Esophagus (tissue), 2 donors: Measurements from ENCODE around the gene JADE1. TPM values are rescaled to one million over a fixed set of nuclear protein-coding genes. Genes with fewer than 3 reads are reported as not detected.

Source experiments
- H3K27ac ChIP-seq, 2 donors: one replicate each; pipeline ENCODE4 v1.5.1; 2013; ENCODE audit warnings: low read depth in 2 of 2, mild to moderate bottlenecking in 2 of 2, inconsistent platforms in 1 of 2, low read length in 1 of 2, moderate library complexity in 1 of 2
- H3K27me3 ChIP-seq, 2 donors: one replicate each; pipeline ENCODE4 v1.6.1; 2013; ENCODE audit warnings: low read length in 2 of 2, control low read depth in 1 of 2, mild to moderate bottlenecking in 1 of 2; ENCODE audit not compliant: insufficient read depth in 2 of 2, control insufficient read depth in 1 of 2
- H3K36me3 ChIP-seq, 2 donors: one replicate each; pipeline ENCODE4 v1.6.1; 2013; ENCODE audit warnings: low read length in 1 of 2; ENCODE audit not compliant: control insufficient read depth in 2 of 2, insufficient read depth in 2 of 2
- H3K4me1 ChIP-seq, 2 donors: one replicate each; pipeline ENCODE4 v1.6.1; 2013; ENCODE audit warnings: low read length in 1 of 2; ENCODE audit not compliant: control insufficient read depth in 2 of 2, insufficient read depth in 2 of 2
- H3K4me3 ChIP-seq, 2 donors: one replicate each; pipeline ENCODE4 v1.5.1; 2013; ENCODE audit warnings: low read length in 2 of 2, mild to moderate bottlenecking in 2 of 2, low read depth in 1 of 2, moderate library complexity in 1 of 2
- H3K9me3 ChIP-seq, 2 donors: one replicate each; pipeline ENCODE4 v1.6.1; 2013; ENCODE audit warnings: mild to moderate bottlenecking in 2 of 2, low read depth in 1 of 2, low read length in 1 of 2, moderate library complexity in 1 of 2; ENCODE audit not compliant: control insufficient read depth in 2 of 2, insufficient read depth in 1 of 2
- WGBS, 2 donors: extraction: QIAGEN DNeasy Blood & Tissue Kit; methylation state at CpG; one replicate each; pipeline ENCODE4 v1.1.7; 2013; 5-methylcytosine and 5-hydroxymethylcytosine counted together
- polyA plus RNA-seq, 2 donors: library from polyadenylated mRNA; stranded (reverse); fragments of 200-250 nt; gene quantifications; one replicate each; pipeline ENCODE4 v1.2.3, GENCODE V29; 2013
- donor health status: healthy with polysubstance abuse.
- donor health status: Bipolar disorder and iron deficiency.

The JADE1 gene
- polyA plus RNA-seq, 2 donors, result 4.3 to 6.3 TPM

- Histone ChIP-seq H3K27me3 (no peaks in the 10 kb centered on the region), H3K4me1 (no peaks in the 10 kb centered on the region), H3K36me3 (no peaks in the 10 kb centered on the region), H3K4me3 (no peak overlapping the region), H3K27ac (no peak overlapping the region), H3K9me3 (no peaks in the 10 kb centered on the region)
- 92 to 93% methylated on average over 3 of the region's 3 CpGs for WGBS, 2 donors
Observed at GRCh38 chr4:128904821-128905220, 95.3 kb downstream of the JADE1 start.

- Histone ChIP-seq H3K4me1 (no peaks in the 10 kb centered on the region), H3K9me3 (no peaks in the 10 kb centered on the region), H3K4me3 (no peak overlapping the region), H3K27ac (no peak overlapping the region), H3K27me3 (no peaks in the 10 kb centered on the region), H3K36me3 (no peaks in the 10 kb centered on the region)
- 82 to 84% methylated on average over 1 of the region's 1 CpG for WGBS, 2 donors
Observed at GRCh38 chr4:128906581-128906980, 97.1 kb downstream of the JADE1 start.

- no peaks in the 10 kb centered on the region for H3K9me3 ChIP-seq
- no peak overlapping the region for H3K27ac ChIP-seq
- 49 to 81% methylated on average over 2 of the region's 2 CpGs for WGBS, 2 donors
- H3K36me3 ChIP-seq, result no peaks in the 10 kb centered on the region
- H3K4me3 ChIP-seq, result no peak overlapping the region
- no peaks in the 10 kb centered on the region for H3K4me1 ChIP-seq
- H3K27me3 ChIP-seq, result no peaks in the 10 kb centered on the region
Observed at GRCh38 chr4:128907981-128908380, 98.5 kb downstream of the JADE1 start.

DNA sequence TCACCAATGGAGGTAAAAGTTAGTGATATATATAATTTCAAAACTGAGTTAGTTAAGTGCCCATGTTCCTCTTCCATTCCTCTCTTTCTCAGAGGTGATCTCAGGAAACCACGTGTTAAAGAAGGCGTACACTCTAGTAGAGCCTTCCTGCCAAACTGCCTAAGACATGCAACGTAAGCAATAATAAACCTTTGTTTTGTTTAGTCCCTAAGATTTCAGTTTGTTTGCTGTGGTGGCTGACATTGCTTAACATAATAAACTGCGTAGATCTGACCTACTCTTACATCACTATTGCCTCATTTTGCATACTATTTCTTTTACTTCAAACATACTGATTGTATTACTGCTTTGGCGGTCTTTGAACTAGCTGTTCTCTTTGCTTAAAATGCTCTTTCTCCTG, 99.2 kb downstream of the JADE1 start:
- Histone ChIP-seq H3K4me1 (no peaks in the 10 kb centered on the region), H3K4me3 (no peak overlapping the region), H3K27ac (no peak overlapping the region), H3K36me3 (no peaks in the 10 kb centered on the region), H3K27me3 (no peaks in the 10 kb centered on the region), H3K9me3 (no peaks in the 10 kb centered on the region)
- WGBS, 2 donors, result 66 to 69% methylated on average over 5 of the region's 5 CpGs

- WGBS, 2 donors, result 81 to 85% methylated on average over 1 of the region's 1 CpG
- Histone ChIP-seq H3K4me3 (no peak overlapping the region), H3K27me3 (no peaks in the 10 kb centered on the region), H3K27ac (no peak overlapping the region), H3K4me1 (no peaks in the 10 kb centered on the region), H3K36me3 (no peaks in the 10 kb centered on the region), H3K9me3 (no peaks in the 10 kb centered on the region)
Observed at GRCh38 chr4:128913228-128913627, 103.7 kb downstream of the JADE1 start.

GRCh38 chr4:128915544-128915943, 106.0 kb downstream of the JADE1 start:
- Histone ChIP-seq H3K27ac (no peak overlapping the region), H3K36me3 (no peaks in the 10 kb centered on the region), H3K9me3 (no peaks in the 10 kb centered on the region), H3K4me1 (no peaks in the 10 kb centered on the region), H3K27me3 (no peaks in the 10 kb centered on the region), H3K4me3 (no peak overlapping the region)

DNA sequence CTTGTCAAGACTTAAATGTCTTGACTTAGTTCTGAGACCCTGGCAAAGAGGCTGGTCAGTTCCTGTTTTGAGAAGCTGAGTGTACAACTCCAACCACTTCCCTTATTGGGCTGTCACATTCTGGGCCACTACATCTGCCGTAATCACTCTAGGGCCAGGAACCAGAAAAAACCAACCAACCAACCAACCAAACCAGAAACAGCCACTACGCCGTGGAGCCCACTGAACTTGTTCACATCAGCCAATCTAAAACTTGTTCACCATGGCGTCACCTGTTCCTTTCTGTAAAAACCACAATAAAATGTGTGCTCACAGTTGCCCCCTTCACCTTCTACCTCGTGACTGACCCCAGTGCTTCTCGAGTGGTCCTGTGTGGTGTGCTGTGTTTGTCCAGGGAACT, 107.3 kb downstream of the JADE1 start:
- peak overlapping the region in 1 of 2 donors; percentile 10 for H3K27ac ChIP-seq
- 77 to 86% methylated on average over 6 of the region's 6 CpGs for WGBS, 2 donors
- no peaks in the 10 kb centered on the region for H3K4me1 ChIP-seq
- no peaks in the 10 kb centered on the region for H3K9me3 ChIP-seq
- H3K27me3 ChIP-seq, result no peaks in the 10 kb centered on the region
- no peak overlapping the region for H3K4me3 ChIP-seq
- no peaks in the 10 kb centered on the region for H3K36me3 ChIP-seq

DNA sequence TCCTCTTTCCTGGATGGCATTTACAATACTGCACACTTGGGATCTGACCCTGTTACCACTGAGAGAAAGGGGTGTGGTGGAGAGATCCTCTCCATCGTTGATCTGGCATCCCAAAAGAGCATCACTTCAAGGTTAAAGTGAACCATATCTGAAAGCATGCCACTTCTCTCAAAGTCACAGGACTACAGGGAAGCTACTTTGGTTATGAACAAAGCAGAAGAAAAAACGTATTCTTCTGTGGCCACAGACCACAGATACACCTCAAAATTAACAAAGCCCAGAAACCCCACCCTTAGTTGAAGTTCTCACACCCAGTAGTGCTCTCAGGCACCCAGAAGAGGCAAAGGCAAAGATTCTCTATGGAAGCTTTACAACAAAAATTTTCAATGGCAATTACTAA, 108.3 kb downstream of the JADE1 start:
- WGBS, 2 donors, result 60 to 61% methylated on average over 2 of the region's 2 CpGs
- H3K4me3 ChIP-seq, result no peak overlapping the region
- H3K9me3 ChIP-seq, result no peaks in the 10 kb centered on the region
- H3K36me3 ChIP-seq, result no peaks in the 10 kb centered on the region
- no peaks in the 10 kb centered on the region for H3K27me3 ChIP-seq
- no peak overlapping the region for H3K27ac ChIP-seq
- no peaks in the 10 kb centered on the region for H3K4me1 ChIP-seq

DNA sequence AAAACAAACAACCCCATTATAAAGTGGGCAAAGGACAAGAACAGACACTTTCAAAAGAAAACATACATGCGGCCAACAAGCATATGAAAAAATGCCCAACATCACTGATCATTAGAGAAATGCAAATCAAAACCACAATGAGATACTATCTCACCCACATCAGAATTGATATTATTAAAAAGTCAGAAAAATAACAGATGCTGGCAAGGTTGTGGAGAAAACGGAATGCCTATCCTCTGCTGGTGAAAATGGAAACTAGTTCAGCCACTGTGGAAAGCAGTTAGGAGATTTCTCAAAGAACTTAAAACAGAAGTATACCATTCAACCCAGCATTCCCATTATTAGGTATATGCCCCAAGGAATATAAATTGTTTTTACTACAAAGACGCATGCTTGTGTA, 112.5 kb downstream of the JADE1 start:
- Histone ChIP-seq H3K4me3 (no peak overlapping the region), H3K36me3 (no peaks in the 10 kb centered on the region), H3K27me3 (no peaks in the 10 kb centered on the region), H3K27ac (no peak overlapping the region), H3K4me1 (no peaks in the 10 kb centered on the region), H3K9me3 (no peaks in the 10 kb centered on the region)
- 94 to 95% methylated on average over 3 of the region's 3 CpGs for WGBS, 2 donors
